Activated B cell treated with CpG ODN at 0.5 μM for 24 hours (primary cell): Measurements from ENCODE around the gene CTBP1. TPM values are rescaled to one million over a fixed set of nuclear protein-coding genes. Genes with fewer than 3 reads are reported as not detected.

Source experiments
- ATAC-seq: fragments of 200-7000 bp; cut with Tn5 transposase; one replicate; pipeline ENCODE4 v1.10.0; 2021; ENCODE audit warnings: low read depth, mild to moderate bottlenecking, moderate library complexity
- CTCF ChIA-PET: fragments of 350-600 bp; sonication (Branson Sonifier 250); formaldehyde crosslinking; loops from one replicate; lab custom pipeline; 2021; ENCODE audit warnings: antibody characterized with exemption; lab: Charles Lee
- POLR2A ChIA-PET: fragments of 350-600 bp; sonication (Branson Sonifier 250); formaldehyde crosslinking; loops from one replicate; lab custom pipeline; 2021; ENCODE audit warnings: antibody characterized with exemption; lab: Charles Lee
- DNase-seq: peaks from one replicate; pipeline ENCODE4 v3.0.0; 2022
- H3K27ac Mint-ChIP-seq: one replicate; pipeline ENCODE4 v1.8.0; 2020; ENCODE audit warnings: mixed read lengths
- H3K27me3 Mint-ChIP-seq: one replicate; pipeline ENCODE4 v1.8.0; 2021; ENCODE audit warnings: mixed read lengths
- H3K36me3 Mint-ChIP-seq: one replicate; pipeline ENCODE4 v1.8.0; 2021; ENCODE audit warnings: low read depth, mixed read lengths
- H3K4me1 Mint-ChIP-seq: one replicate; pipeline ENCODE4 v1.8.0; 2021; ENCODE audit warnings: mixed read lengths
- H3K4me3 Mint-ChIP-seq: one replicate; pipeline ENCODE4 v1.8.0; 2020; ENCODE audit warnings: mild to moderate bottlenecking, mixed read lengths
- H3K9me3 Mint-ChIP-seq: one replicate; pipeline ENCODE4 v1.8.0; 2020; ENCODE audit warnings: mixed read lengths
- CTCF ChIP-seq: fragments of 200-600 bp; IDR thresholded peaks from one replicate; pipeline ENCODE4 v1.8.0; 2022; ENCODE audit warnings: antibody characterized with exemption, mild to moderate bottlenecking
- intact Hi-C: fragments of 100-400 bp; cut with micrococcal nuclease; formaldehyde crosslinking; loops from one replicate; pipeline ENCODE4 v1.15.1; 2024
- total RNA-seq: library from RNA; stranded (reverse); gene quantifications from 2 replicates; pipeline ENCODE4 v1.2.3, GENCODE V29; 2022

Gene CTBP1
- total RNA-seq, 1 donor from 2014 or later = 175 TPM

GRCh38 chr4:1166509-1167243 is 82.3 kb downstream of the CTBP1 start:
- Mint-ChIP-seq H3K4me3 (peak overlapping the region; percentile 86), H3K9me3 (peaks cover 7% of the 10 kb centered on the region), H3K27ac (peak overlapping the region; percentile 72), H3K36me3 (peaks cover 3% of the 10 kb centered on the region), H3K27me3 (peaks cover 2% of the 10 kb centered on the region), H3K4me1 (peaks cover 57% of the 10 kb centered on the region)
- POLR2A ChIA-PET = interaction anchor here (1.0 to 1.9 kb wide), 4 partner anchors 18 to 102 kb away, joined by 4 to 9 read pairs (median 6); partner anchors contain the start of gene CTBP1
- CTCF ChIA-PET = interaction anchor here (1.0 to 3.5 kb wide), 6 partner anchors 18 to 101 kb away, joined by 3 to 44 read pairs (median 4); no protein-coding TSS in a partner anchor
- DNase-seq (no peak), ATAC-seq (no peak)
- intact Hi-C loops = loop anchor here (1.0 kb wide), 9 partner anchors 18 to 185 kb away; partner anchors contain the start of genes CTBP1, MAEA and UVSSA
- TF ChIP-seq CTCF = no peak

- H3K4me1 Mint-ChIP-seq = peaks cover 48% of the 10 kb centered on the region
- intact Hi-C loops = no loop called here
- peaks cover 7% of the 10 kb centered on the region for H3K9me3 Mint-ChIP-seq
- POLR2A ChIA-PET = interaction anchor here (1.0 kb wide), 1 partner anchor 182 kb away, joined by 4 read pairs; the partner anchor contains the start of gene UVSSA
- CTCF ChIA-PET = no interaction called here
- DNase-seq = no peak
- peaks cover 3% of the 10 kb centered on the region for H3K36me3 Mint-ChIP-seq
- H3K4me3 Mint-ChIP-seq = no peak overlapping the region
- H3K27ac Mint-ChIP-seq = no peak overlapping the region
- ATAC-seq = no peak
- no peaks in the 10 kb centered on the region for H3K27me3 Mint-ChIP-seq
- no peak for TF ChIP-seq CTCF
Measured at GRCh38 chr4:1164956-1165545, 83.9 kb downstream of the CTBP1 start.

- Mint-ChIP-seq H3K4me3 (no peak overlapping the region), H3K27me3 (no peaks in the 10 kb centered on the region), H3K36me3 (peaks cover 3% of the 10 kb centered on the region), H3K9me3 (peaks cover 7% of the 10 kb centered on the region), H3K27ac (no peak overlapping the region), H3K4me1 (peaks cover 48% of the 10 kb centered on the region)
- ATAC-seq (no peak), DNase-seq (no peak)
- TF ChIP-seq CTCF = no peak
- CTCF ChIA-PET = interaction anchor here (1.8 kb wide), 1 partner anchor 104 kb away, joined by 5 read pairs; no protein-coding TSS in a partner anchor
- POLR2A ChIA-PET = no interaction called here
- intact Hi-C loops = no loop called here
Measured at GRCh38 chr4:1164444-1164843, 84.5 kb downstream of the CTBP1 start.

- Mint-ChIP-seq H3K27ac (no peak overlapping the region), H3K27me3 (no peaks in the 10 kb centered on the region), H3K36me3 (peaks cover 3% of the 10 kb centered on the region), H3K4me3 (peak overlapping the region; percentile 47), H3K4me1 (peaks cover 45% of the 10 kb centered on the region), H3K9me3 (peaks cover 7% of the 10 kb centered on the region)
- no peak for ATAC-seq
- TF ChIP-seq CTCF = no peak
- DNase-seq = no peak
- intact Hi-C loops = no loop called here
- ChIA-PET POLR2A (interaction anchor here (0.8 to 1.2 kb wide), 3 partner anchors 84 to 104 kb away, joined by 3 to 9 read pairs (median 4); no protein-coding TSS in a partner anchor), CTCF (interaction anchor here (1.8 kb wide), 1 partner anchor 105 kb away, joined by 5 read pairs; no protein-coding TSS in a partner anchor)
Measured at GRCh38 chr4:1164040-1164439, 84.9 kb downstream of the CTBP1 start.

Other genes starting within 250 kb of the CTBP1 start
- 4.2 and 5.6 TPM in 2 replicates for gene FGFRL1, start 237.5 kb downstream of the CTBP1 start, total RNA-seq
- gene RNF212, start 135.6 kb downstream of the CTBP1 start, total RNA-seq = 2.1 and 2.4 TPM in 2 replicates
- gene SPON2, start 76.5 kb downstream of the CTBP1 start, total RNA-seq = 2.2 and 3.4 TPM in 2 replicates
- gene MAEA, start 40.8 kb upstream of the CTBP1 start, total RNA-seq = 67.3 and 73.7 TPM in 2 replicates
- 31.7 and 35.2 TPM in 2 replicates for gene UVSSA, start 98.1 kb upstream of the CTBP1 start, total RNA-seq
- not detected in 2 replicates for gene NKX1-1, start 157.3 kb upstream of the CTBP1 start, total RNA-seq